Measurements from ENCODE around the gene FARP1. TPM values are rescaled to one million over a fixed set of nuclear protein-coding genes. Genes with fewer than 3 reads are reported as not detected.

Gene FARP1
- total and polyA plus RNA-seq, 2 of the 8 experiments (the other 6 are each of a cell fraction or from before 2014, with no cell fraction given): 24.7 to 104 TPM

GRCh38 chr13:98327371-98328270 lies 184.7 kb downstream of the FARP1 start:
- peak overlapping the region; percentile 76; the same call in 1 of the 2 replicates for H2BK12ac ChIP-seq (ENCODE audit: low read depth, low read length)
- peaks cover 0 to 51% of the 10 kb centered on the region in 2 experiments; a peak in 2 of 4 replicates for H3K79me2 ChIP-seq (ENCODE audit: control insufficient read depth in 1 of 2, insufficient read depth in 2 of 2, low read length in 2 of 2)
- FAIRE-seq: peak; percentile 95
- no peak overlapping the region for H3K4ac ChIP-seq (replicated peaks; ENCODE audit: insufficient read length, low read depth, low read length)
- H3K9ac ChIP-seq (replicated peaks in 1 of 4; ENCODE audit: extremely low read depth in 1 of 4, low read depth in 3 of 4, low read length in 3 of 4): peak overlapping the region in 1 of 4 experiments; percentile 29; a peak in 2 of 7 replicates
- H4K8ac ChIP-seq (ENCODE audit: extremely low read depth, insufficient read depth, low read length): no peak overlapping the region
- DNase-seq (ENCODE audit: low read depth in 1 of 2, low spot score in 2 of 2): peak in 1 of 2 experiments; percentile 43
- H3K18ac ChIP-seq (ENCODE audit: extremely low read depth, low read length): peak overlapping the region; percentile 83; the same call in 1 of the 2 replicates
- H3K27ac ChIP-seq (ENCODE audit: low read depth, low read length): peak overlapping the region; percentile 68
- H3K56ac ChIP-seq (replicated peaks; ENCODE audit: insufficient read length, low read depth, low read length): no peak overlapping the region
- H3K9me3 ChIP-seq (ENCODE audit: insufficient read depth in 2 of 2, low read depth in 1 of 2, low read length in 1 of 2): no peaks in the 10 kb centered on the region
- H2AFZ ChIP-seq (ENCODE audit: low read length): no peak overlapping the region
- H2BK15ac ChIP-seq (ENCODE audit: low read length): no peak overlapping the region
- H2BK5ac ChIP-seq (ENCODE audit: low read depth, low read length): peak overlapping the region; percentile 74
- H3K23me2 ChIP-seq (ENCODE audit: low read depth, low read length): no peaks in the 10 kb centered on the region
- no peaks in the 10 kb centered on the region for H3K27me3 ChIP-seq (replicated peaks in 1 of 4; ENCODE audit: control insufficient read depth in 3 of 4, extremely low read depth in 1 of 4, insufficient read depth in 3 of 4, low read length in 3 of 4)
- POLR2A ChIA-PET (ENCODE audit: partially characterized antibody): interaction anchor here (1.0 kb wide), 1 partner anchor 15 kb away, joined by 3 read pairs; no protein-coding TSS in a partner anchor
- peaks cover 6 to 49% (median 30%) of the 10 kb centered on the region in 4 experiments; a peak in 6 of 7 replicates for H3K4me1 ChIP-seq (replicated peaks in 1 of 4; ENCODE audit: control insufficient read depth in 3 of 4, insufficient read depth in 4 of 4, low read length in 3 of 4)
- H4K5ac ChIP-seq (ENCODE audit: insufficient read length, low read depth, low read length): peak overlapping the region; percentile 61
- H3K79me1 ChIP-seq (ENCODE audit: low read depth, low read length): no peaks in the 10 kb centered on the region
- H2BK20ac ChIP-seq (ENCODE audit: low read length): no peak overlapping the region
- H3K4me2 ChIP-seq (ENCODE audit: insufficient read depth in 1 of 2, low read depth in 2 of 2, low read length in 2 of 2): peak overlapping the region; percentile 62 to 87
- no peak overlapping the region for H3K23ac ChIP-seq (ENCODE audit: insufficient read length)
- H3K36me3 ChIP-seq (ENCODE audit: control insufficient read depth in 2 of 4, insufficient read depth in 4 of 4, low read length in 3 of 4): no peaks in the 10 kb centered on the region
- CTCF ChIA-PET (ENCODE audit: partially characterized antibody): interaction anchor here (1.2 to 5.7 kb wide), 4 partner anchors 11 to 78 kb away, joined by 3 to 22 read pairs (median 4); no protein-coding TSS in a partner anchor
- no peak overlapping the region for H2BK120ac ChIP-seq (replicated peaks; ENCODE audit: low read depth, low read length)
- 16% methylated on average over 10 of the region's 10 CpGs; no CpG with 5 or more reads in 1 of the 2 experiments for WGBS, 2 experiments (ENCODE audit: extremely low coverage in 1 of 2, insufficient coverage in 1 of 2, insufficient read length in 1 of 2, insufficient replicate concordance in 2 of 2, low coverage in 1 of 2, low lambda C conversion rate in 2 of 2, missing lambda C conversion rate in 1 of 2)
- peak overlapping the region; percentile 36 for H4K91ac ChIP-seq (replicated peaks; ENCODE audit: insufficient read length, low read length)
- no peak overlapping the region for H3K14ac ChIP-seq (ENCODE audit: insufficient read length)
- peak overlapping the region in 3 of 4 experiments; percentile 17 to 45 (median 19); a peak in 4 of 8 replicates for H3K4me3 ChIP-seq (ENCODE audit: extremely low read depth in 1 of 4, insufficient read depth in 2 of 4, low read depth in 3 of 4, low read length in 4 of 4)
- peak overlapping the region; percentile 68; the same call in 1 of the 2 replicates for H2AK5ac ChIP-seq (ENCODE audit: low read depth, low read length)
- H4K20me1 ChIP-seq (replicated peaks in 1 of 2; ENCODE audit: control insufficient read depth in 1 of 2, insufficient read depth in 2 of 2, low read length in 2 of 2): no peaks in the 10 kb centered on the region

Measured in H1 (cell line).